ENCODE measurements around the gene EIF3I. TPM values are rescaled to one million over a fixed set of nuclear protein-coding genes. Genes with fewer than 3 reads are reported as not detected.

EIF3I gene
- total RNA-seq, 4 donors from 2014 or later, result 123 to 224 (median 171) TPM

DNA sequence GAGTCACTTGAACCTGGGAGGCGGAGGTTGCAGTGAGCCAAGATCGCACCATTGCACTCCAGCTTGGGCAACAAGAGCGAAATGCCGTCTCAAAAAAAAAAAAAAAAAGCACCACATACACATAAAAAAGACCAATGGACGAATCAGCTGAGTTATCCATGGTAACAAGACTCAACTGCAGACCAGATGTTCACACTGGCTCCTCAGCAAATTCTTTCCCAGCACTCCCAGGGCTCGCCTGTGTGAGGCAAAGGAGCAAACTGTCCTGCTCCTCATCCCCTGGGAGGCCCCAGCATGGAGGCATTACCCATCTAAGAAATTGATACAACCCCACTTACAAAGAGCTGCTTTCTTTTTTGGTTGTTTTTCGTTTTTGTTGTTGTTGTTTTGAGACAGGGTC, 3.2 kb upstream of the EIF3I start:
- H3K27ac ChIP-seq, result no peak overlapping the region
- H3K4me3 ChIP-seq, result no peak overlapping the region
- 63 to 82% methylated on average over 2 to 6 of the region's 7 CpGs for WGBS, 2 donors (ENCODE audit: low coverage in 1 of 2)
- H3K36me3 ChIP-seq, result peaks cover 0 to 67% of the 10 kb centered on the region in 2 donors
- no peak for TF ChIP-seq POLR2A (IDR thresholded peaks at IDR 0.05)
- ATAC-seq, result no peak
- H3K4me1 ChIP-seq, result peaks cover 6 to 39% (median 20%) of the 10 kb centered on the region in 3 donors
- no peaks in the 10 kb centered on the region for H3K9me3 ChIP-seq
- no peaks in the 10 kb centered on the region for H3K27me3 ChIP-seq

DNA sequence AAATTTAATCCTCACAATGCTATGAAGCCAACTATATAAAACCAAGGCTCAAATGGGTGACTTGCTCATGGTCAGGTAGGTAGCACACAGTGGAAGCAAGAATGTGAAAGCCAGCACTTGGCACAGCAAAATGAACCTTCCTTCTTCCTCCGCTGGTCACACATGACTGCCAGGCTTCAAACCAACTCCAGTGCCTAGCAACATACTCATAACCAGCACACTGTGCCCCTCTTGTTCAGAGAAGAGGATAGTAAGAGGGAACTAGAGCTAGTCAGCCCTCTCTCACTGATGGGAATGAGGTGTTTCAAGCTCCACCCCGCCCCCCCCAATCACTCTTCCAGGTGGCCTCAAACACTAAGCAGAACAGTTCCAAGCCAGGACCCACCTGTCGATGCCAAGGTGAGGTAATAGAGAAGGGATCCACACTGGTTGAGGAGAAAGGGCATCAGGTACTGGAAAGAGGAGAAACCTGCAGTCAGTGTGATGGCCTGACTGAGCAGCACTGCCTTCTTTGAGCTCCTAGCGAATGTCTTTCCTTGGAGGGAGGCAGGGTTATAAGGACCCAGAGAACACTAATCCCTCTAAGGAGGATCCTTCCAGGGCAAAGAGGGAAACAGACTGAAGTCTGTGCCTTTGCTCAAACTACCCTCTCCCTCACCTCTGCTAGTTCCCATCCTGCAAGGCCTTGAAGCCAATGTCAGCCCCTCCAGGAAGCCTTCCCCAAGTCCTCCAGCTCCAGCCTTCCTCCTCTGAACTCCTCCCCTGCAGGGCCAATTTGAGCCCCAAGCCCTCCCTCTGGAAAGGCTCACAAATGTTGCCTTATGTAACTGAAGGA, 1.2 kb upstream of the EIF3I start:
- H3K27ac ChIP-seq, result peak overlapping the region in 2 of 4 donors; percentile 90 to 92
- no peaks in the 10 kb centered on the region for H3K9me3 ChIP-seq
- TF ChIP-seq POLR2A (IDR thresholded peaks at IDR 0.05) (no peak), CTCF (IDR thresholded peaks at IDR 0.05) (no peak), EP300 (IDR thresholded peaks at IDR 0.05) (no peak), POLR2AphosphoS5 (IDR thresholded peaks at IDR 0.05) (no peak)
- no peak for ATAC-seq
- H3K36me3 ChIP-seq, result peaks cover 0 to 67% of the 10 kb centered on the region in 2 donors
- 92% methylated on average over 2 of the region's 4 CpGs for WGBS, 2 donors (ENCODE audit: low coverage in 1 of 2)
- H3K4me3 ChIP-seq, result peak overlapping the region; percentile 65 to 96
- H3K4me1 ChIP-seq, result peaks cover 6 to 41% (median 20%) of the 10 kb centered on the region in 3 donors
- no peaks in the 10 kb centered on the region for H3K27me3 ChIP-seq

- H3K27me3 ChIP-seq, result no peaks in the 10 kb centered on the region
- peak overlapping the region; percentile 85 to 92 (median 91) for H3K27ac ChIP-seq
- no peak for TF ChIP-seq POLR2A (IDR thresholded peaks at IDR 0.05)
- TF ChIP-seq CTCF (IDR thresholded peaks at IDR 0.05), result no peak
- TF ChIP-seq EP300 (IDR thresholded peaks at IDR 0.05), result no peak
- no peak for TF ChIP-seq POLR2AphosphoS5 (IDR thresholded peaks at IDR 0.05)
- peaks cover 6 to 41% (median 20%) of the 10 kb centered on the region in 3 donors for H3K4me1 ChIP-seq
- H3K4me3 ChIP-seq, result peak overlapping the region; percentile 65 to 96
- peaks cover 0 to 67% of the 10 kb centered on the region in 2 donors for H3K36me3 ChIP-seq
- ATAC-seq, result peak; percentile 37
- no peaks in the 10 kb centered on the region for H3K9me3 ChIP-seq
- WGBS, 2 donors (ENCODE audit: low coverage in 1 of 2), result 5 to 18% methylated on average over 3 to 9 of the region's 13 CpGs
Observed at GRCh38 chr1:32221581-32221979, 627 bp upstream of the EIF3I start.

GRCh38 chr1:32223683-32224082, 1.5 kb downstream of the EIF3I start:
- Histone ChIP-seq H3K4me1 (peaks cover 6 to 41% (median 20%) of the 10 kb centered on the region in 3 donors), H3K27me3 (no peaks in the 10 kb centered on the region), H3K36me3 (peaks cover 0 to 69% of the 10 kb centered on the region in 2 donors), H3K4me3 (peak overlapping the region in 1 of 2 donors; percentile 96), H3K27ac (peak overlapping the region in 3 of 4 donors; percentile 90 to 92 (median 92)), H3K9me3 (no peaks in the 10 kb centered on the region)
- TF ChIP-seq POLR2A (IDR thresholded peaks at IDR 0.05) (no peak), EP300 (IDR thresholded peaks at IDR 0.05) (no peak), POLR2AphosphoS5 (IDR thresholded peaks at IDR 0.05) (no peak), CTCF (IDR thresholded peaks at IDR 0.05) (no peak)
- no peak for ATAC-seq
- WGBS, 2 donors (ENCODE audit: low coverage in 1 of 2), result 57% methylated on average over 3 of the region's 3 CpGs; no CpG with 5 or more reads in 1 of the 2 donors

- Histone ChIP-seq H3K4me3 (no peak overlapping the region), H3K27ac (peak overlapping the region in 2 of 4 donors; percentile 92), H3K4me1 (peaks cover 6 to 41% (median 20%) of the 10 kb centered on the region in 3 donors), H3K27me3 (no peaks in the 10 kb centered on the region), H3K36me3 (peaks cover 0 to 69% of the 10 kb centered on the region in 2 donors), H3K9me3 (no peaks in the 10 kb centered on the region)
- TF ChIP-seq POLR2AphosphoS5 (IDR thresholded peaks at IDR 0.05) (no peak), EP300 (IDR thresholded peaks at IDR 0.05) (no peak), POLR2A (IDR thresholded peaks at IDR 0.05) (no peak), CTCF (IDR thresholded peaks at IDR 0.05) (no peak)
- WGBS, 2 donors (ENCODE audit: low coverage in 1 of 2), result 89 to 90% methylated on average over 2 to 4 of the region's 4 CpGs
- ATAC-seq, result no peak
Observed at GRCh38 chr1:32224285-32224684, 2.1 kb downstream of the EIF3I start.
